Left ventricle myocardium superior (tissue), 1 donor: ENCODE measurements around the gene AKNA. TPM values are rescaled to one million over a fixed set of nuclear protein-coding genes. Genes with fewer than 3 reads are reported as not detected.
A peak's percentile ranks its signal among the peaks of the same experiment; 100 is the strongest.

Source experiments
- ATAC-seq: fragments of 200-7000 bp; cut with Tn5 transposase; one replicate; pipeline ENCODE4 v1.9.1; 2020; ENCODE audit warnings: mild to moderate bottlenecking, moderate library complexity
- DNase-seq: peaks from one replicate; pipeline ENCODE4 v3.0.0-alpha.2; 2020
- intact Hi-C: fragments of 100-400 bp; cut with micrococcal nuclease; formaldehyde crosslinking; loops from one replicate; pipeline ENCODE4 v1.11.0; 2022
- total RNA-seq: library from RNA; stranded (reverse); fragmentation: NEBNext Ultra II Directional; extraction: Animal tissue kit (Norgen Biotek cat#: 25700); gene quantifications from one replicate; pipeline ENCODE4 v1.2.1, GENCODE V29; 2021
- donor health status: DM: no; HTN: yes; CAD: no; lungs with severe emphysema.

Gene AKNA
- total RNA-seq, 1 donor from 2014 or later = 5.1 TPM

GRCh38 chr9:114349713-114350480 is 37.9 kb downstream of the AKNA start:
- no peak for DNase-seq
- intact Hi-C loops = no loop called here
- ATAC-seq = peak; percentile 16

DNA sequence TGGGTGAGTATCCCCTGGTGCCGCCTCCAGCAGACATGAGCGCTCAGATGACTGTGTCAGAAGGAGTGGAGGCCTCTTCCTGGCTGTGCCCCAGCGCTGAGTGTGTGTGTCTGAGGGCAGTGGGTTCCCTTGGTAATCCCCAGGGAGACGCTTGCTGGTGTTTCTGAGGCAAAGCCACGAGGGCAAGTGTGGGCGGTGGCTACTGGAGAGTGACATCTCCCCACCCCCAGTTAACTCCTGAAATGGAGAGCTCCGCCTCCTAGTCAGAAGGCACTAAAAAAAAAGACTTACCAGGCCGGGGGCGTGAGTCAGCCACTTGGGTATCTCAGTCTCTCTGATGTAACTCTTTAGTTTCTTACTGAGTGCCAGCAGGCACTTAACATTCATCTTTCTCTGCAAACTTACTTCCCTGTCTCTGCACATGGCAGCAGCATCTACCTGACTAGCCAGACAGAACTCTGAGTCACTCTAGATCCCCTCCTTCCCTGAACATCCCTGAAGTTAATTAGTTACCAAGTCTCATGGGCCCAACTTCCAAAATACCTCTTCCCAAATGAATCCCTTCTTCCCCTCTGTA is 38.8 kb downstream of the AKNA start:
- intact Hi-C loops = no loop called here
- peak; percentile 47 for DNase-seq

DNA sequence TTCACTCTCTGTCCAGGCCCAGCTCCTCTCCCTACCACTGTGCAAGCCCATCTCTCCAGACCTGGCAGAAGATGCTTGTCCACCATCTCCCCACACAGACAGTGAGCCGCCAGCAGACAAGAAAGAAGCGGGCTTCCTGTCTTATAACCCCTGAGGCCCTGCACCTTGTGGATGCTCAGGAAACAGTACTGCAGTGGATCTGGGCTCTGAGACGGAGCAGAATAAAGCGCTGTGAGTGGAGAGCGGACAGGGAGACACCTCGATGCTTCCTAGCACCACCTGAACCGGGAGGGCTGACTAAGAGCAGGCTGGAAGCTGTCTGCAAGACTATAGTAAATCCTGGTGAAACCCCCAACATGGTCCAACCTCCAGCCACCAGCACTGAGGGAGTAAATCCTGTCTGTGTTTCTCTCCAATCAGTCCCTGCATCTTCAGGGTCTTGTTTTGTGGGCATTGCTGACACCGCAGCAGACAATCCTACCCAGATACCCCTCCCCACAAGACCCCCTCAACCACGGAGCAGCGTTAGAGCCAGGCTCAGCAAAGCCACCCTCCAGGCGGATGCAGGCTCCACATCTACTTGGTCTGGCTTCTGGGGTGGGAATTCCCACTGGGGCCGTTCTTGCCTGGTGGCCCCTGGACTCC is 39.4 kb downstream of the AKNA start:
- no peak for ATAC-seq
- intact Hi-C loops = no loop called here
- no peak for DNase-seq

More for the DNA sequence above, 38.8 kb downstream of the AKNA start:
- ATAC-seq = peak; percentile 82

- intact Hi-C loops = no loop called here
- ATAC-seq = no peak
Observed at GRCh38 chr9:114347675-114348074, 40.1 kb downstream of the AKNA start.

DNA sequence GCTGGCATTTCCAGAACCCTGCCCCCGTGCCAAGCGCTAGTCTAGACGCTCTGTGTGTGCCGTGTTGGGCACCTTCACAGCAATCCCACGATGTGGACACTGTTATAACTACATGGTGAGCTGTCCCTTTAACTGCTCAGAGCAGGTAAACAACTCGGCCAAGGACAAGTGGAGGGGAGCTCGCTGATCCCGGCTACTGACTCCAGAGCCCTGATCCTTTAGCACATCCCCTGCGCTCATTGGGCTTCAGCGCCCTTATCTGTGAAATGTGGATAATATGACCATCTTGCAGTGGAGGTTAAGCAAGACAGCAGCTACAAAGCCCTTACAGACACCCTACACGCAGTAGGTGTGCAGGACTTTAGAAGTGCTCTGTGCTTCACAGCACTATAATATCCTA is 41.6 kb downstream of the AKNA start:
- intact Hi-C loops = no loop called here
- DNase-seq (no peak), ATAC-seq (no peak)

More at GRCh38 chr9:114347675-114348074, 40.1 kb downstream of the AKNA start:
- no peak for DNase-seq

- DNase-seq = no peak
- intact Hi-C loops = no loop called here
- no peak for ATAC-seq
Observed at GRCh38 chr9:114345493-114346065, 42.2 kb downstream of the AKNA start.

- intact Hi-C loops = no loop called here
- no peak for ATAC-seq
- DNase-seq = no peak
Observed at GRCh38 chr9:114344692-114345091, 43.1 kb downstream of the AKNA start.

DNA sequence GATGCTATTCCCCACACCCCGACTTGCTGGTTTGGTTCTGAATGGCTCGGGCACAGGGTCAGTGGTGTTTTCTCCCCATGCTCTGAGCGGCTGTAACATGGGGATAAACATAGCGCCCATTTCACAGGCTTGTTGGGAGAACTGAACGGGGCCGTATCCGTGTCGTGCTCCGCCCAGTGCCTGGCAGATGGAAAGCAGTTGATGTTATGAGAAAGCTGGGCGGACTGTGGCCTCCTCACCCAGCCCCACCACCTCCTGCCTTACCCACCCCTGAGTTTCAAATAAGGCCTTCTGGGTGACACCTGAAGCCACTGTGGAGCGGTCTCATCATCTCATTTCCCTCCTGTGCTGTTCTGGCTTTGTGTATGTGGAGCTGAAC is 43.6 kb downstream of the AKNA start:
- intact Hi-C loops = no loop called here
- ATAC-seq (no peak), DNase-seq (no peak)

DNA sequence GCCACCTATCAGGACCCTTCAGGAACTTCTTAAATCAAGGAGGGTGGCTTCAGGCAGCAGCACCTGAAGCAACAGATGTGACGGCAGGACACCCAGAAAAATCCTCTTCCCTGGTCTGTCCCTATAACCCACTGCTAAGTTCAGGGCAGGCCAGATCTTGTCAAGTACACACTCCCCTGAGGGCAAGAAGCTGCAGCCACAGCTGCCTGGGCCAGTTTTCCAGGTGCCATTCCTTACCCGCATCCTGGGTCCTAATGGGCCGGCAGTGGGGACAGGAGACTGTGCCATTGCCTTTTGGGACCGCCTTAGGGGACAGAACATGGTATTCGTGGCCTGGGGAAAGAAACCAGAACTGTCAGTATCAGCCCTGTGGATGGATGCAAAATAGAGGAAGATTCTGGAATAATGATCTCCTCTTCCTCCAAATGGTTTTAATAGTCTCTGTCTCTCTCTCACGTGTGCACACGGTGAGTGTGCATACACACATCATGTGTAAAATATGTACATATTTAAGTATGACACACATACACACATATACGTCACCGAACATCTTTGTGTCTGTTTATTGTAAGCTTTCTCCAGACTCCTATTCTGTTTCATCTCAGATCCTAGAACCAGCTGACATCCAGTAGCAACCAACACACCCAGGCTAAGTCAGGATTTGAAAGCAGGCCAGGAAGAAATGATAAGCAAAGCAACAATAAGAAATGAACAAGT is 44.2 kb downstream of the AKNA start:
- ATAC-seq = no peak
- no peak for DNase-seq
- intact Hi-C loops = no loop called here

DNA sequence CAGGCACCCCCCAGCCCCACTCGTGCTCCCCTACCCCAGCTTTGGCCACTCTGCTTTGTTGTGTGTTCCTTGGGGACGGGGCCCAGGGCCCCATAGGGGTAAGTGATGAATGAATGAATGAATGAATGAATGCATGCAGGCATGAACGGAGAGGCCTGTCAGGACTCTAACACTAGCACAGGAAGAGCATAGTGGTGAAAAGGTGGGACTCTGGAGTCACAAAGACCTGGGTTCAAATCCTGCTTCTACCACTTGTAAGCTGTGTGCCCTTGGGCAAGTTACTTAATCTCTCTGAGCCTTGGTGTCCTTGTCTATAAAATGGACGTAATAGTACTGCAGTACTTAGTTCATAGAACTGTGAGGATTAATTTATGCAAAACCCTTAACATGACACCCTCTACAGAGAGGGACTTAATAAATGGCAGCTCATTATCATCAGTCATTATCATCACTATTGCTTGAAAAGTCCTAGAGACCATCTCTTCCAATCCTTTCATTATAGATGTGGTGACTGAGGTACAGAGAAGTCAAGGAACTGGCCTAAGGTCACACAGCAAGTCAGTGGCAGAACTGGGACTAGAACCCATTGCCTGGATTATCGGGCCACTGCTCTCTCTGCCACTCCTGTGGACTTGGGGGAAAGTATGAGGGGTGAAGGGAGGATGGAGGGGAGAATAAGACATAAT is 44.9 kb downstream of the AKNA start:
- ATAC-seq = no peak
- DNase-seq = no peak
- intact Hi-C loops = no loop called here

DNA sequence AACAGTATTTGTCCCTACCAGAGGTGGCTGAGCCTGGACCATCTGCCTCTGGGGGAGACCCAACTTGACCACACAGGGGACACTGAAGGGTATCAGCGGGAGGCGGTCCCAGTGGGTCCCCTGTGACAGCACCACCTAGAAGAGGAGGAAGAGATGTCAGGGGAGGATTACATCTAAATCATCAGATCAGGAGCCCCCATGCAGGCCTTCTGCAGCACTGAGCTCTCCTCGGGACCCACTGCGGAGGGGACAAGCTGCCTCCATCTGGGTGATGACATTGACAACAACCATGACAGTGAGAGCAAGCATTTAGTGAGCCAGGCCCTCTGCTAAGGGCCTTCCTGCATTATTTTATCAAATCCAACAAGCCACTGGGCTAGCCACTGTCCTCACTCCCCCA is 45.8 kb downstream of the AKNA start:
- ATAC-seq (no peak), DNase-seq (no peak)
- intact Hi-C loops = no loop called here

- ATAC-seq = no peak
- intact Hi-C loops = no loop called here
- DNase-seq = no peak
Observed at GRCh38 chr9:114341152-114341830, 46.5 kb downstream of the AKNA start.

DNA sequence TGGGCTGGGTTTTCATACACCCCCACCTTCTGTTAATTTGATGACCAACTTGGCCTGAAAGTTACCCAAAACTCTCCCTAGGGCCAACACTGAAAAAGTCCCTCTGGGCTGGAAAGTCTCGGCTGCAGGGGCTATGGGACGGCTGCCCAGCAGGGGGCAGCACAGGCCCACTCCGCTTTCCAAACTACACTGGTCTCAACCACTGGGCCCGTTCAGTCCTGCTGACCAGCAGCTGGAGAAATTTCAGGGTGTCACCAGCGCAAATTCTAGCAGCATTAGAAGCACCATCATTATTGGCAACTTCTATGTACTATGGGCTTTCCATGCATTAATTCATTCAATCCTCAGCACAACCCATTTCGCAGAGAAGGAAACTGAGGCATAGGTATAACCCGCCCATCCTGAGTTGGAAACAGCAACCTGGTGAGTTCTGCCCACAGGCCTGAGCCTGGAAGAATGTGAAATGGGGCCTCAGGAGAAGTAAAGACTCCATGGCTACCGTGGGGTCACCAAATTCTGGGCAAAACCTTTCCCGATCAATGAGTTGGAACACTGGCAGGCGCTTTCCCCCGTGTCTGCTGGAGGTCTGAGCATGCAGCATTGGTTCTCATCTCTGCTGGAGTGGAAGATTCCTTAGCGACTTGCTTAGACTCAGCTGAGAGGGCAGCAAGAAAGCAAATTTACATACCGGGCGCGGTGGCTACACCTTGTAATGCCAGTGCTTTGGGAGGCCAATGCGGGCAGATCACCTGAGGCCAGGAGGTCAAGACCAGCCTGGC is 48.5 kb downstream of the AKNA start:
- ATAC-seq = peak; percentile 70
- intact Hi-C loops = no loop called here
- peak; percentile 64 for DNase-seq

- ATAC-seq (no peak), DNase-seq (no peak)
- intact Hi-C loops = no loop called here
Observed at GRCh38 chr9:114338187-114338586, 49.6 kb downstream of the AKNA start.

GRCh38 chr9:114336699-114337395 is 50.9 kb downstream of the AKNA start:
- DNase-seq (no peak), ATAC-seq (no peak)
- intact Hi-C loops = no loop called here

GRCh38 chr9:114336157-114336556 is 51.6 kb downstream of the AKNA start:
- ATAC-seq (no peak), DNase-seq (no peak)
- intact Hi-C loops = no loop called here

DNA sequence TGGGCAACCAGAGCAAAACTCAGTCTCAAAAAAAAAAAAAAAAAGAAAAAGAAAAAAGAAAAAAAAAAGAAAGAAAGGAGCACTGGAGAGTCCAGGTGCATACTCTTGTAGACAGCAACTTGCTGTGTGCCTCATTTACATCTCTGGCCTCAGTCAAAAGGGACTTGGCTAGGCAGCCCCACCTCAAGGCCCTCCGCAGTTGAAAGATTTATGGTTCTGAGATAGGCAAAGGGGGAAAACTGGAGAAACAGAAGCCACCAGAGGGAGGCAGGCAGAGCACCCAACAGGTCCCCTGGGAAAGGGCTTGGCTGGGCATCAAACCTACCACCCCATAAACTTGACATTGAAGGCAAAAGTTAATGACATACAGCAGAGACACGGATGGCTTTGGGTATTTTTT is 52.0 kb downstream of the AKNA start:
- no peak for DNase-seq
- intact Hi-C loops = no loop called here
- ATAC-seq = no peak
